IMR-90 (cell line): ENCODE data around the gene PEX10. TPM values are rescaled to one million over a fixed set of nuclear protein-coding genes. Genes with fewer than 3 reads are reported as not detected.

Experiments used
- ATAC-seq: fragments of 200-7000 bp; cut with Tn5 transposase; 2 replicates; pipeline ENCODE4 v1.9.1; 2020; ENCODE audit warnings: low read depth, mild to moderate bottlenecking, moderate library complexity
- BruUV-seq: library from RNA; stranded (reverse); fragments of 400-500 nt; replicated peaks from 2 replicates; lab custom pipeline; 2021; lab: Mats Ljungman, UMichigan
- CTCF ChIA-PET: fragments of 300-600 bp; formaldehyde crosslinking; extraction: SDS; loops from one replicate; lab custom pipeline; 2021; ENCODE audit warnings: antibody characterized with exemption; lab: Yijun Ruan, JAX
- POLR2A ChIA-PET: fragments of 300-600 bp; sonication (Branson Sonifier 250); formaldehyde crosslinking; loops from one replicate; lab custom pipeline; 2022; ENCODE audit warnings: antibody characterized with exemption; ENCODE audit not compliant: unreplicated experiment; lab: Charles Lee
- DNase-seq: peaks from one replicate; pipeline ENCODE4 v3.0.0; 2013
- H2AFZ ChIP-seq: replicated peaks from 2 replicates; pipeline ENCODE3; 2013; ENCODE audit warnings: low read length, mild to moderate bottlenecking; ENCODE audit not compliant: poor library complexity
- H2AK5ac ChIP-seq: 2 replicates; pipeline ENCODE4 v1.6.1; 2013; ENCODE audit warnings: low read depth, low read length, inconsistent platforms
- H2AK9ac ChIP-seq: replicated peaks from 2 replicates; pipeline ENCODE3; 2013; ENCODE audit warnings: mild to moderate bottlenecking, low read depth, low read length, moderate library complexity; ENCODE audit not compliant: poor library complexity
- H2BK120ac ChIP-seq: 2 replicates; pipeline ENCODE4 v1.6.1; 2013; ENCODE audit warnings: low read depth, low read length, inconsistent platforms
- H2BK15ac ChIP-seq: 3 replicates; pipeline ENCODE4 v1.6.1; 2013; ENCODE audit warnings: low read depth, low read length, inconsistent platforms
- H2BK20ac ChIP-seq: 2 replicates; pipeline ENCODE4 v1.6.1; 2013; ENCODE audit warnings: low read depth, mild to moderate bottlenecking, inconsistent platforms, low read length, moderate library complexity
- H2BK5ac ChIP-seq: 2 replicates; pipeline ENCODE4 v1.6.1; 2013; ENCODE audit warnings: mild to moderate bottlenecking, low read depth, low read length, inconsistent platforms; ENCODE audit not compliant: poor library complexity, severe bottlenecking
- H3K14ac ChIP-seq: replicated peaks from 2 replicates; pipeline ENCODE4 v1.6.1; 2013; ENCODE audit warnings: low read depth, low read length, inconsistent platforms
- H3K18ac ChIP-seq: 2 replicates; pipeline ENCODE4 v1.6.1; 2013; ENCODE audit warnings: low read depth, low read length, control low read depth
- H3K23ac ChIP-seq: 2 replicates; pipeline ENCODE4 v1.6.1; 2013; ENCODE audit warnings: low read depth, low read length, inconsistent platforms
- H3K27ac ChIP-seq: 2 replicates; pipeline ENCODE4 v1.5.1; 2013; ENCODE audit warnings: mild to moderate bottlenecking, control low read depth, low read length; ENCODE audit not compliant: insufficient read depth
- H3K27me3 ChIP-seq: 2 replicates; pipeline ENCODE4 v1.6.1; 2013; ENCODE audit warnings: low read length; ENCODE audit not compliant: control insufficient read depth, insufficient read depth
- H3K36me3 ChIP-seq: 2 replicates; pipeline ENCODE4 v1.6.1; 2013; ENCODE audit warnings: low read length, mixed read lengths; ENCODE audit not compliant: control insufficient read depth, insufficient read depth
- H3K4ac ChIP-seq: 2 replicates; pipeline ENCODE4 v1.6.1; 2013; ENCODE audit warnings: low read depth, low read length, inconsistent platforms
- H3K4me1 ChIP-seq: 2 replicates; pipeline ENCODE4 v1.6.1; 2013; ENCODE audit warnings: low read length, mixed read lengths; ENCODE audit not compliant: control insufficient read depth, insufficient read depth
- H3K4me2 ChIP-seq: 2 replicates; pipeline ENCODE4 v1.6.1; 2013; ENCODE audit warnings: low read depth, mild to moderate bottlenecking, control low read depth, low read length, moderate library complexity
- H3K4me3 ChIP-seq: 2 replicates; pipeline ENCODE4 v1.5.1; 2013; ENCODE audit warnings: low read depth, mild to moderate bottlenecking, control low read depth, low read length, moderate library complexity; ENCODE audit not compliant: insufficient read depth
- H3K56ac ChIP-seq: 2 replicates; pipeline ENCODE4 v1.6.1; 2013; ENCODE audit warnings: low read length, inconsistent platforms; ENCODE audit not compliant: insufficient read depth; ENCODE audit errors: extremely low read depth
- H3K79me1 ChIP-seq, 2 experiments: 2 replicates each; pipeline ENCODE4 v1.6.1; 2013; ENCODE audit warnings: low read length in 2 of 2, inconsistent platforms in 1 of 2, low read depth in 1 of 2
- H3K9ac ChIP-seq: 2 replicates; pipeline ENCODE4 v1.6.1; 2013; ENCODE audit warnings: low read depth, low read length, control low read depth
- H3K9me1 ChIP-seq: 2 replicates; pipeline ENCODE4 v1.6.1; 2013; ENCODE audit warnings: low read length, inconsistent platforms; ENCODE audit not compliant: insufficient read depth
- H3K9me3 ChIP-seq: 2 replicates; pipeline ENCODE4 v1.6.1; 2013; ENCODE audit warnings: low read length; ENCODE audit not compliant: control insufficient read depth, insufficient read depth
- H4K20me1 ChIP-seq: 2 replicates; pipeline ENCODE4 v1.6.1; 2013; ENCODE audit warnings: low read length, inconsistent platforms; ENCODE audit not compliant: insufficient read depth
- H4K5ac ChIP-seq: 2 replicates; pipeline ENCODE4 v1.6.1; 2013; ENCODE audit warnings: mild to moderate bottlenecking, low read depth, low read length, control low read depth
- H4K8ac ChIP-seq, 2 experiments: 2 replicates each; pipeline ENCODE4 v1.6.1; 2013; ENCODE audit warnings: low read depth in 2 of 2, low read length in 2 of 2, control low read depth in 1 of 2, inconsistent platforms in 1 of 2
- H4K91ac ChIP-seq: 2 replicates; pipeline ENCODE4 v1.6.1; 2013; ENCODE audit warnings: low read depth, low read length, inconsistent platforms; ENCODE audit not compliant: insufficient read depth
- CHD1 ChIP-seq: IDR thresholded peaks from 2 replicates; pipeline ENCODE4 v1.6.1; 2012; ENCODE audit warnings: low read depth, low read length, improper control_type of control experiment
- WGBS, 2 experiments: methylation state at CpG; one replicate each; pipeline versions ENCODE4 v1.1.5 to v1.1.7; 2013; ENCODE audit warnings: missing lambda C conversion rate in 2 of 2; ENCODE audit not compliant: insufficient read length in 1 of 2; ENCODE audit errors: extremely low coverage in 2 of 2; 5-methylcytosine and 5-hydroxymethylcytosine counted together
- dilution Hi-C: fragments of 300-500 bp; cut with HindIII; formaldehyde crosslinking; loops from one replicate; pipeline ENCODE4 v1.14.3; 2018; ENCODE audit warnings: low sequenced_read_pairs; ENCODE audit not compliant: unreplicated experiment
- in situ Hi-C: fragments of 300-500 bp; cut with MboI; formaldehyde crosslinking; loops from 3 replicates; pipeline ENCODE4 v1.14.3; 2019; ENCODE audit warnings: low sequenced_read_pairs, inconsistent platforms, mixed read lengths
- intact Hi-C: fragments of 100-400 bp; cut with micrococcal nuclease; formaldehyde crosslinking; loops from 2 replicates; pipeline ENCODE4 v1.10.0; 2022
- polyA plus RNA-seq, 3 experiments: library from polyadenylated mRNA; depleted of rRNA; stranded (reverse); fragments of >200 nt; gene quantifications; 2 replicates each; pipeline ENCODE4 v1.2.3, GENCODE V29; 2012; ENCODE audit warnings: low replicate concordance in 1 of 3
- total RNA-seq: library from RNA; depleted of rRNA; stranded (reverse); fragments of >200 nt; gene quantifications from 2 replicates; pipeline ENCODE4 v1.2.3, GENCODE V29; 2012
- TF ChIP-seq, protein P1 (sequence below): fragments of 150-350 bp; IDR thresholded peaks from 2 replicates; pipeline ENCODE4 v1.6.1; 2016; ENCODE audit warnings: low read depth, mild to moderate bottlenecking, low read length, moderate library complexity, borderline replicate concordance

Gene PEX10
- total and polyA plus RNA-seq, 2 of the 4 experiments (the other 2 are of a cell fraction) = 16.9 to 19.7 TPM

DNA sequence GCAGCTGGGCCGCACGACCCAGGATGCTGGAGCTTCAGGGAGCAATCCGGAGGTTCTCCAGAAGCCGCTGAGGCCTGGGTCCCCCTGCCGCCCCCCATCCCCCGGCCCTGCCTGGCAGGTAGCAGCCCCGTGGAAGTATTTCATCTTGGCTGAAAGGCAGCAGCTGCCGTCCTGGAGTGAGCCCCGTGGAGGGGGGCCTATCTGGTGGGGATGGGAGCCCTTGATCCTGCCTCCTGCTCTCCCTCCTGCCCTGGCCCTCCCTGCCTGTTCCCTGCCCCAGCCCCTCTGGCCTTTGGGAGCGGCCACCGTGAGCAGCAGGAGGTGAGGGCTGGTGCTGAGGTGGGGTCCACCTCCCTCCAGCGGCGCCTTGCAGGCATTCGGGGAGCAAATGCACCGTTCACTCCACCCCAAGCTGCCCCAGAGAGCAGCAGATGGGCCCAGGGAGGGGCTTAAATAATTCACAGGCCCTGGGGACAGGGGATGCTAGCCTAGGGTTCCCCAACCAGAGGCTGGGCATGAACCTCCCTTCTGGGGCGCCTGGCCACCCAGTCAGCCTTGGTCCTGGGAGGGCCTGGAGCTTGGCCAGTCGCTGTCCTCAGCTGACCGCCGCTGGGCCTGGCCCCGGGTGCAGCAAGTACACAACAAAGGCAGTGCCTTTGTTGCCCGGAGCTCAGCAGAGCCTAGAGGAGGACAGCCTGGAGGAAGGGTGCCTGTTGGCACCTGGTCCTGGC lies 40.0 kb upstream of the PEX10 start:
- Histone ChIP-seq H3K79me1 (peaks cover 0 to 8% of the 10 kb centered on the region in 2 experiments; a peak in 1 of 4 replicates), H3K27ac (peak overlapping the region; percentile 92), H4K5ac (peak overlapping the region; percentile 67), H3K4me3 (no peak overlapping the region), H4K8ac (peak overlapping the region; percentile 57 to 97), H3K36me3 (no peaks in the 10 kb centered on the region), H3K9ac (peak overlapping the region; percentile 54; the same call in 1 of the 2 replicates), H3K14ac (peak overlapping the region; percentile 94), H2BK5ac (peak overlapping the region; percentile 99), H2AK5ac (peak overlapping the region; percentile 99), H3K4me1 (peaks cover 21% of the 10 kb centered on the region), H3K4ac (peak overlapping the region; percentile 100), H3K56ac (peak overlapping the region; percentile 71), H3K9me3 (no peaks in the 10 kb centered on the region), H3K18ac (peak overlapping the region; percentile 22), H4K91ac (peak overlapping the region; percentile 98), H2AK9ac (peak overlapping the region; percentile 98), H2BK20ac (peak overlapping the region; percentile 99), H3K23ac (peak overlapping the region; percentile 99), H3K4me2 (peak overlapping the region; percentile 33; the same call in 1 of the 2 replicates), H3K27me3 (no peaks in the 10 kb centered on the region), H2BK15ac (peak overlapping the region; percentile 31; the same call in 1 of the 3 replicates), H3K9me1 (peaks cover 10% of the 10 kb centered on the region; the same call in 1 of the 2 replicates), H2AFZ (peak overlapping the region; percentile 88), H4K20me1 (no peaks in the 10 kb centered on the region), H2BK120ac (peak overlapping the region; percentile 100)
- TF ChIP-seq, protein P1, sequence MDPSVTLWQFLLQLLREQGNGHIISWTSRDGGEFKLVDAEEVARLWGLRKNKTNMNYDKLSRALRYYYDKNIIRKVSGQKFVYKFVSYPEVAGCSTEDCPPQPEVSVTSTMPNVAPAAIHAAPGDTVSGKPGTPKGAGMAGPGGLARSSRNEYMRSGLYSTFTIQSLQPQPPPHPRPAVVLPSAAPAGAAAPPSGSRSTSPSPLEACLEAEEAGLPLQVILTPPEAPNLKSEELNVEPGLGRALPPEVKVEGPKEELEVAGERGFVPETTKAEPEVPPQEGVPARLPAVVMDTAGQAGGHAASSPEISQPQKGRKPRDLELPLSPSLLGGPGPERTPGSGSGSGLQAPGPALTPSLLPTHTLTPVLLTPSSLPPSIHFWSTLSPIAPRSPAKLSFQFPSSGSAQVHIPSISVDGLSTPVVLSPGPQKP = no peak
- TF ChIP-seq CHD1 = no peak
- in situ Hi-C loops (no loop called here), intact Hi-C loops (no loop called here), dilution Hi-C loops (no loop called here)
- POLR2A ChIA-PET = interaction anchor here (0.5 kb wide), 1 partner anchor 74 kb away, joined by 3 read pairs; the partner anchor contains the start of gene PANK4
- no TSS peak for BruUV-seq
- CTCF ChIA-PET = interaction anchor here (0.6 kb wide), 1 partner anchor 71 kb away, joined by 4 read pairs; no protein-coding TSS in a partner anchor
- peak; percentile 12 for DNase-seq
- 17% methylated on average over 1 of the region's 21 CpGs; no CpG with 5 or more reads in 1 of the 2 experiments for whole genome bisulfite sequencing, 2 experiments
- peak; percentile 41 for ATAC-seq
